GM12878 (cell line): ENCODE measurements around the gene TMEM272. TPM values are rescaled to one million over a fixed set of nuclear protein-coding genes. Genes with fewer than 3 reads are reported as not detected.

Source experiments
- BRCA1 ChIP-seq: IDR thresholded peaks from 2 replicates; pipeline ENCODE4 v1.6.1; 2011; ENCODE audit warnings: low read depth, low read length, improper control_type of control experiment
- CREB1 ChIP-seq: IDR thresholded peaks from 2 replicates; pipeline ENCODE4 v1.6.1; 2012; ENCODE audit warnings: low read depth, mild to moderate bottlenecking, inconsistent platforms
- EED ChIP-seq: sonication (generic); IDR thresholded peaks from 2 replicates; pipeline ENCODE4 v1.6.1; 2016; ENCODE audit warnings: antibody characterized with exemption, low read depth
- EP300 ChIP-seq, 2 experiments: fragments of 150-350 bp in 1 of 2; IDR thresholded peaks; 2 replicates each; pipeline ENCODE4 v1.6.1; 2011 to 2012; ENCODE audit warnings: low read depth in 2 of 2, low read length in 2 of 2, borderline replicate concordance in 1 of 2, improper control_type of control experiment in 1 of 2, inconsistent platforms in 1 of 2; ENCODE audit not compliant: control insufficient read depth in 1 of 2
- HDAC6 ChIP-seq: fragments of 200-600 bp; sonication (generic); IDR thresholded peaks from one replicate; pipeline ENCODE4 v1.8.0; 2017; ENCODE audit warnings: antibody characterized with exemption; ENCODE audit not compliant: unreplicated experiment
- KDM1A ChIP-seq: fragments of 200-600 bp; sonication (generic); IDR thresholded peaks from 2 replicates; pipeline ENCODE4 v1.6.1; 2016; ENCODE audit warnings: borderline replicate concordance
- MTA2 ChIP-seq: fragments of 450-650 bp; IDR thresholded peaks from 2 replicates; pipeline ENCODE4 v1.6.1; 2016; ENCODE audit warnings: low read depth, mild to moderate bottlenecking, moderate library complexity
- MXI1 ChIP-seq: fragments of 150-350 bp; IDR thresholded peaks from 2 replicates; pipeline ENCODE4 v1.6.1; 2011; ENCODE audit warnings: low read depth, mild to moderate bottlenecking, inconsistent platforms, low read length, improper control_type of control experiment
- PAX5 ChIP-seq: IDR thresholded peaks from 2 replicates; pipeline ENCODE4 v1.6.1; 2011; ENCODE audit warnings: low read depth, low read length, borderline replicate concordance
- POLR2AphosphoS5 ChIP-seq: IDR thresholded peaks from 2 replicates; pipeline ENCODE4 v1.6.1; 2011; ENCODE audit warnings: mild to moderate bottlenecking, low read length, inconsistent platforms
- RAD21 ChIP-seq: IDR thresholded peaks from 2 replicates; pipeline ENCODE4 v1.6.1; 2011; ENCODE audit warnings: mild to moderate bottlenecking, low read depth, low read length, moderate library complexity; ENCODE audit not compliant: insufficient read depth
- TBL1XR1 ChIP-seq: IDR thresholded peaks from 2 replicates; pipeline ENCODE4 v1.6.1; 2012; ENCODE audit warnings: low read depth, low read length, improper control_type of control experiment
- TCF7 ChIP-seq: IDR thresholded peaks from 2 replicates; pipeline ENCODE4 v1.6.1; 2014; ENCODE audit warnings: antibody characterized with exemption, borderline replicate concordance
- polyA plus RNA-seq, 11 experiments: library from polyadenylated mRNA; depleted of rRNA in 4 of 11; unstranded in 6 of 11; stranded (reverse) in 5 of 11; fragments of >200 nt; fragmentation: Nextera tagmentation in 4 of 11; fragmentation: Illumina TruSeq in 1 of 11; extraction: Ambion mirVana in 4 of 11; extraction: Trizol in 1 of 11; gene quantifications; 1 replicate in 1 of 11; 2 replicates in 10 of 11; pipeline versions ENCODE4 v1.2.1 to v1.2.3, GENCODE V29; 2011 to 2016; ENCODE audit warnings: inconsistent platforms in 2 of 11, missing spikeins in 2 of 11, low read depth in 1 of 11
- total RNA-seq, 4 experiments: library from RNA; depleted of rRNA in 3 of 4; stranded (reverse); fragments of >200 nt in 3 of 4; fragmentation: Illumina TruSeq in 1 of 4; extraction: Trizol in 1 of 4; gene quantifications; 2 replicates each; pipeline versions ENCODE4 v1.2.1 to v1.2.3, GENCODE V29; 2013 to 2021
- TF ChIP-seq, protein P1 (sequence below), 3 experiments: IDR thresholded peaks in 2 of 3; conservative IDR thresholded peaks in 1 of 3; 2 replicates each; pipeline ENCODE4 v1.5.1; 2011; ENCODE audit warnings: low read depth in 3 of 3, low read length in 3 of 3, mild to moderate bottlenecking in 3 of 3, control low read depth in 2 of 3, moderate library complexity in 2 of 3, inconsistent platforms in 1 of 3, mixed read lengths in 1 of 3; ENCODE audit not compliant: control insufficient read depth in 2 of 3, insufficient read depth in 1 of 3; ENCODE audit errors: extremely low read depth in 1 of 3
- TF ChIP-seq, protein P2 (sequence below): IDR thresholded peaks from 2 replicates; pipeline ENCODE4 v1.6.1; 2011; ENCODE audit warnings: low read depth, mild to moderate bottlenecking, low read length, moderate library complexity, borderline replicate concordance; ENCODE audit errors: extremely low read depth
- TF ChIP-seq, protein P3 (sequence below): IDR thresholded peaks from 2 replicates; pipeline ENCODE4 v1.6.1; 2011; ENCODE audit warnings: mild to moderate bottlenecking, low read depth, low read length, moderate library complexity; ENCODE audit not compliant: insufficient replicate concordance
- TF ChIP-seq, protein P4 (sequence below): fragments of 450-650 bp; IDR thresholded peaks from 2 replicates; pipeline ENCODE4 v1.6.1; 2018; ENCODE audit warnings: borderline replicate concordance, mild to moderate bottlenecking; ENCODE audit not compliant: partially characterized antibody
- TF ChIP-seq, protein P5 (sequence below): IDR thresholded peaks from 2 replicates; pipeline ENCODE4 v1.6.1; 2012; ENCODE audit warnings: low read depth, low read length, improper control_type of control experiment

The TMEM272 gene
- total and polyA plus RNA-seq, 10 of the 15 experiments (the other 5 are each of a cell fraction or from before 2014, with no cell fraction given) = 0.01 to 0.04 TPM; not detected in 8

DNA sequence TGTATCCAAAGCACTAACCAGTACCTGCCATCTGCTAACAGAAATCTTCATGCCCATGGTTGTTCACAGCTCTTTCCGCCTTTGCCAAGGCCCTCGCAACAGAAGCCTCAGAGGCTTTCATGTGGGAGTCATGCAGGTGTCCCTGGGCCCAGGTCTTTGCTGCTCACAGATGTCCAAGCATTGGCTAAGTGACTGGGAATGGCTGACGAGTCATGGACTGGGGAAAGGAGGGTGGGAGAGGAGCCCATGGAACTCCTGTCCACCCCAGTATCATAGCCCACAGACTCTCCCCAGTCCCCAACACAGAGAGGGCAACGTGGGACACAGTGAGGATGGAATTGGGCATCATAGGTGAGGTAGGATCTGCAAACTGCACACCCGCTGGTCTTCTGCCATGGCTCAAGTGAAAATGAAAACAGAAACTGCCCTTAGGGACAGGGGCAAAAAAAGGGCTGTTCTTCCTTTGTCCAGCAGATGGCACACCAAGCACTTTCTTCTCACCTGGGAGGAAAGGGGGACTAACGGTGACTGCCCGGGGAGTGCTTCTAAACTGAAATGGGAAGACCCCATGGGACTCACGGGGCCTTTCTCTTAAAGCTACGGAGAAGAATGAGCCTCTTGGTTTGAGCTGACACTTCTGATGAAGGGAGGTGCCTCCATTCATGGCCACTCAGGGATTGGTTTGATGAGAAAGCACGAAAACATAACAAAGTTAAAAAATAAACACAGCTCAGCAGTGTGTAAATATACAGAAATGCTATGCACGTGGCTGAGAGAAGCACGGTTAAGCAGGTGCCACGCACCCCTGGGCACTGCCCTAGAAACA is 29.9 kb downstream of the TMEM272 start (continued):
- TF ChIP-seq PAX5 (0 out of 2 replicates have a peak, but pooled peaks have one; percentile 8), KDM1A (no peak), EP300 (IDR thresholded peaks at IDR 0.05; ENCODE audit: borderline replicate concordance in 1 of 2, control insufficient read depth in 1 of 2, low read depth in 2 of 2, low read length in 2 of 2) (no peak), CREB1 (no peak), TCF7 (no peak), MTA2 (no peak), EED (no peak), HDAC6 (no peak), TBL1XR1 (no peak), RAD21 (peak; percentile 88), POLR2AphosphoS5 (peak; percentile 44; the same call in 1 of the 2 replicates), MXI1 (peak; percentile 49; the same call in 1 of the 2 replicates), BRCA1 (no peak)
- TF ChIP-seq, protein P1, sequence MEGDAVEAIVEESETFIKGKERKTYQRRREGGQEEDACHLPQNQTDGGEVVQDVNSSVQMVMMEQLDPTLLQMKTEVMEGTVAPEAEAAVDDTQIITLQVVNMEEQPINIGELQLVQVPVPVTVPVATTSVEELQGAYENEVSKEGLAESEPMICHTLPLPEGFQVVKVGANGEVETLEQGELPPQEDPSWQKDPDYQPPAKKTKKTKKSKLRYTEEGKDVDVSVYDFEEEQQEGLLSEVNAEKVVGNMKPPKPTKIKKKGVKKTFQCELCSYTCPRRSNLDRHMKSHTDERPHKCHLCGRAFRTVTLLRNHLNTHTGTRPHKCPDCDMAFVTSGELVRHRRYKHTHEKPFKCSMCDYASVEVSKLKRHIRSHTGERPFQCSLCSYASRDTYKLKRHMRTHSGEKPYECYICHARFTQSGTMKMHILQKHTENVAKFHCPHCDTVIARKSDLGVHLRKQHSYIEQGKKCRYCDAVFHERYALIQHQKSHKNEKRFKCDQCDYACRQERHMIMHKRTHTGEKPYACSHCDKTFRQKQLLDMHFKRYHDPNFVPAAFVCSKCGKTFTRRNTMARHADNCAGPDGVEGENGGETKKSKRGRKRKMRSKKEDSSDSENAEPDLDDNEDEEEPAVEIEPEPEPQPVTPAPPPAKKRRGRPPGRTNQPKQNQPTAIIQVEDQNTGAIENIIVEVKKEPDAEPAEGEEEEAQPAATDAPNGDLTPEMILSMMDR (IDR thresholded peaks at IDR 0.05 in 2 of 3, conservative IDR thresholded peaks at IDR 0.05 in 1 of 3; ENCODE audit: control insufficient read depth in 2 of 3, extremely low read depth in 1 of 3, insufficient read depth in 1 of 3, low read depth in 3 of 3, low read length in 3 of 3) = peak; percentile 83 to 97 (median 90)
- TF ChIP-seq, protein P2, sequence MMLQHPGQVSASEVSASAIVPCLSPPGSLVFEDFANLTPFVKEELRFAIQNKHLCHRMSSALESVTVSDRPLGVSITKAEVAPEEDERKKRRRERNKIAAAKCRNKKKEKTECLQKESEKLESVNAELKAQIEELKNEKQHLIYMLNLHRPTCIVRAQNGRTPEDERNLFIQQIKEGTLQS = no peak
- TF ChIP-seq, protein P3, sequence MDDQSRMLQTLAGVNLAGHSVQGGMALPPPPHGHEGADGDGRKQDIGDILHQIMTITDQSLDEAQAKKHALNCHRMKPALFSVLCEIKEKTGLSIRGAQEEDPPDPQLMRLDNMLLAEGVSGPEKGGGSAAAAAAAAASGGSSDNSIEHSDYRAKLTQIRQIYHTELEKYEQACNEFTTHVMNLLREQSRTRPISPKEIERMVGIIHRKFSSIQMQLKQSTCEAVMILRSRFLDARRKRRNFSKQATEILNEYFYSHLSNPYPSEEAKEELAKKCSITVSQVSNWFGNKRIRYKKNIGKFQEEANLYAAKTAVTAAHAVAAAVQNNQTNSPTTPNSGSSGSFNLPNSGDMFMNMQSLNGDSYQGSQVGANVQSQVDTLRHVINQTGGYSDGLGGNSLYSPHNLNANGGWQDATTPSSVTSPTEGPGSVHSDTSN = no peak
- TF ChIP-seq, protein P4, sequence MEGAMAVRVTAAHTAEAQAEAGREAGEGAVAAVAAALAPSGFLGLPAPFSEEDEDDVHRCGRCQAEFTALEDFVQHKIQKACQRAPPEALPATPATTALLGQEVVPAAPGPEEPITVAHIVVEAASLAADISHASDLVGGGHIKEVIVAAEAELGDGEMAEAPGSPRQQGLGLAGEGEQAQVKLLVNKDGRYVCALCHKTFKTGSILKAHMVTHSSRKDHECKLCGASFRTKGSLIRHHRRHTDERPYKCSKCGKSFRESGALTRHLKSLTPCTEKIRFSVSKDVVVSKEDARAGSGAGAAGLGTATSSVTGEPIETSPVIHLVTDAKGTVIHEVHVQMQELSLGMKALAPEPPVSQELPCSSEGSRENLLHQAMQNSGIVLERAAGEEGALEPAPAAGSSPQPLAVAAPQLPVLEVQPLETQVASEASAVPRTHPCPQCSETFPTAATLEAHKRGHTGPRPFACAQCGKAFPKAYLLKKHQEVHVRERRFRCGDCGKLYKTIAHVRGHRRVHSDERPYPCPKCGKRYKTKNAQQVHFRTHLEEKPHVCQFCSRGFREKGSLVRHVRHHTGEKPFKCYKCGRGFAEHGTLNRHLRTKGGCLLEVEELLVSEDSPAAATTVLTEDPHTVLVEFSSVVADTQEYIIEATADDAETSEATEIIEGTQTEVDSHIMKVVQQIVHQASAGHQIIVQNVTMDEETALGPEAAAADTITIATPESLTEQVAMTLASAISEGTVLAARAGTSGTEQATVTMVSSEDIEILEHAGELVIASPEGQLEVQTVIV = no peak
- TF ChIP-seq, protein P5, sequence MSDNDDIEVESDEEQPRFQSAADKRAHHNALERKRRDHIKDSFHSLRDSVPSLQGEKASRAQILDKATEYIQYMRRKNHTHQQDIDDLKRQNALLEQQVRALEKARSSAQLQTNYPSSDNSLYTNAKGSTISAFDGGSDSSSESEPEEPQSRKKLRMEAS = no peak
